UCSD-AML1 (cell line): ENCODE results near the gene FBXL17.

Experiments used
- DNase-seq: peaks from one replicate; lab custom pipeline; 2025; ENCODE audit not compliant: unreplicated experiment; lab: John Stamatoyannopoulos, UW

Gene FBXL17

DNA sequence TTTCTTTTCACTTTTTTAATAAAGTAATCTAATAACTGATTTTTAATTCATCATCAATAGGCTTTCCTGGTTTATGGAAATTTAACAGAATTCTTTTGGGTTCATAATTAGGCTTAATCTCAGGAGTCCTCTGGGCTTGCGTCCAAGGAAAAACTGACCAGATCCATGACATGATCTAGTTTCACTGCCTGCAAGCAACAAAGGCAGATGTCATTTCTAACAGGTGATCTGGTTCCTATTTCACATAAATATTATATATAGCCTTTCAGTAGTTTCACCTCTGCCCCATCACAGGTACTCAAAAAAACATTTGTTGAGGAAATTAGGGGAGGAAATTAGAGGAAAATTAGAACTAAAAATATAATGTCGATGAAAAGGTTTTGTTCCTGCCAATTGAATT, 126.4 kb downstream of the FBXL17 start:
- DNase-seq = no peak

DNA sequence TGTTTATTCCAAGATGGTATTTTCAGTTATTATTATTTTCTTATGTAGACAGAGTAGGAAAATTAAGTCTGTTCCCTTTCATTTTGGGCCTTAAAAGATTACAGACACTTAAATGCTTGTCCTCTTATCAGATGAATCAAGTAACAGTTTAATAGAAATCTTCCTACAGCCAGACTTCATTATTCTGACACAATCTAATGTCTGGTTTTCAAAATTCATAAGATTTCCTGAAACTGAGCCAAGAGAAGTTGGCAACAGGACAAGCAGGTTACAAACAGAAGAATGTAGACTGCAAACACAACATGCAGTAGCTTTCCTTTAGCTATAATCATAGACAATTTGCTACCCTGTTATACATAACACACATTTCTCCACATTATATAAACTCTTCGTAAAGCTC, 130.5 kb downstream of the FBXL17 start:
- no peak for DNase-seq

GRCh38 chr5:108249785-108250426, 132.0 kb downstream of the FBXL17 start:
- no peak for DNase-seq

DNA sequence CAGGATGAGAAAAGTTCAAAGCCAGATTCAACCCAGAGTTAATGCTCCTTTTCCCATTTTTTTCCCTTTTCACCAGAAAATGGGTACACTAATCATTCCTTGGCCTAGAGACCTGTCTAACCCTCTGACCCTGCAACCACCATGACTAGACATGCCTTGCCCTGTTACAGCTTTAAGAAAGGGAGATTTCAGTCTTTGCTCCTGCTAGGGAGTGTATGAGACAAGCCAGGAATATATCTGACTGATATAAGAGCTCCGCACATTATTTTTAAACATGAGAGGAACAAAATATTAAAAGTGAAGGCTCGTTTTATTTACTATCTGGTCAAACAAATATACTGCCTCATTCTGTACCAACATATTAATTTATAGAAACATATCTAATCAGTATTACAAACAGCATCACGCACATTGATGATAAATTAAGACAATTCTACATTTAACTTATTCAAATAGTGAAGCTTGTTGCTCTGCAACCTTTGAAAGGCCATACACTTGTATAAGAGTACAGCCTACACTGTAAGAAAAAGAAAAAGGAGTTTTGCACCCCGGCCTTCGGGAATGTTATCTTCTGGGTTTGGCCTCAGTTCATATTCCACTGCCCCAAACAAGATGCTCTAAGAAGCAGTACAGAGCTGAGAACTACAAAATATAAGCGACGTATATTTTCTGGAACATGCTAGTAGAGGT, 132.7 kb downstream of the FBXL17 start:
- DNase-seq = no peak

DNA sequence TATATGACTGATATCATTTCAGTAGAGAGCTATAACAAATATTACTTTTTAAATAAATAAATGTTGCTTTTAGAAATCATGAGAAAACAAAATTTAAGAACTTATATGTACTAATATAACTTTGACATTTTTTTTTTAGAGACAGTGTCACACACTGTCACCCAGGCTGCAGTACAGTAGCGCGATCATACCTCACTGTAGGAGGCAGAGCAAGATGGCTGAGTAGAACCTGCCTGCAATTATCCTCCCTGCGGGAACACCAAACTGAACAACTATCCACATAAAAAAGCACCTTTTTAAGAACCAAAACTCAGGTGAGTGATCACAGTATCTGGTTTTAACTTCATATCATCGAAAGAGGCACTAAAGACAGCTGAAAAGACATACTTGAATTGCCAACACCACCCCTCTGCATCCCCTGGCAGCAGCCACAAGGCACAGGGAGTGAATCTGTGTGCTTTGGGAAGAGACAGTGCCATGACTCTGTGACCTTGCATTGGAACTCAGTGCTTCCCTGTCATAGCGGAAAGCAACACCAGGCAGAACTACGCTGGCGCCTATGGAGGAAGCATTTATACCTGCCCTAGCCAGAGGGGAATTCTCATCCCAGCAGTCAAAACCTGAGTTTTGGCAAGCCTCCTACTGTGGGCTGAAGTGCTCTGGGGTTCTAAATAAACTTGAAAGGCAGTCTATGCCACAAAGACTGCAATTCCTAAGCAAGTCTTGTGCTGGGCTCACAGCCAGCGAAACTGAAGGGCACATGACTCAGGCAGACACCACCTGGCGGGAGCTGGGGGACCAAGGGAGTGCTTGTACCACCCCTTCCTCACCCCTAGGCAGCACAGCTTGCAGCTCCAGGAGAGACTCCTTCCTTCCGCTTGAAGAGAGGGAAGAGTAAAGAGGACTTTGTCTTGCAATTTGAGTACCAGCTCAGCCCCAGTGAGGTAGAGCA, 142.7 kb downstream of the FBXL17 start:
- no peak for DNase-seq

GRCh38 chr5:108238461-108238860, 143.4 kb downstream of the FBXL17 start:
- DNase-seq = no peak

GRCh38 chr5:108233617-108234155, 148.2 kb downstream of the FBXL17 start:
- no peak for DNase-seq

GRCh38 chr5:108232805-108233204, 149.1 kb downstream of the FBXL17 start:
- no peak for DNase-seq

GRCh38 chr5:108222011-108222410, 159.9 kb downstream of the FBXL17 start:
- no peak for DNase-seq

- DNase-seq = no peak
Observed at GRCh38 chr5:108220834-108221233, 161.1 kb downstream of the FBXL17 start.

GRCh38 chr5:108216890-108217289, 165.0 kb downstream of the FBXL17 start:
- no peak for DNase-seq

DNA sequence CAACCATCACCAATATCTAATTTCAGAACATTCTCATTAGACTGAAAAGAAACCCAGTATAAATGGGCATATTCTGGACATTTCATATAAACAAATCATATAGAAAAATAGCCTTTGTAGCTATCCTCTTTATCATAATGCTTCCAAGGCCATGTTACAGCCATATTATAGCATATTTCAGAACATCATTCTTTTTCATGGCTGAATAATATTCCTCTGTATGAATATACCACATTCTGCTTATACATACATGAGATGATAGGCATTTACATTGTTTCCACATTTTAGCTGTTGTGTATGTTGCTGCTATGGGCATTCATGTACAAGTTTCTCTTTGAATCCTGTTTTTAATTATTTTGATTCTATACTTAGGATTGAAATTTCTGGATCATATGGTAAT, 167.0 kb downstream of the FBXL17 start:
- no peak for DNase-seq

- DNase-seq = no peak
Observed at GRCh38 chr5:108212775-108213346, 169.0 kb downstream of the FBXL17 start.

DNA sequence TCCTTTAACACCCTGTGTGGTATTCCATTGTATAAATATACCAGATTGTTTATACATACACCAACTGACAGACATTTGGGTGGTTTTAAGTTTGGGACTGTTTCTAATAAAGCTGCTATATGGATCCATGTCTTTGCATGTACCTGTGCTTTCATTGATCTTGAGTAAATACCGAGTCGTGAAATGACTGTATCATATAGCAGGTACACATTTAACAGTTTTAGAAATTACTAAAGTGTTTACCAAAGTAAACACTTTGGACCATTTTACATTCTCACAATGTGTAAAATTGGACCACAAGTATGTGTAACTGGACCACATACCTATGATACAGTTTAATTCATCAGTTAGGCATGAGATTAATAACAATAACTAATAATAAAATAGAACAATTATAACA, 175.2 kb downstream of the FBXL17 start:
- DNase-seq = no peak

DNA sequence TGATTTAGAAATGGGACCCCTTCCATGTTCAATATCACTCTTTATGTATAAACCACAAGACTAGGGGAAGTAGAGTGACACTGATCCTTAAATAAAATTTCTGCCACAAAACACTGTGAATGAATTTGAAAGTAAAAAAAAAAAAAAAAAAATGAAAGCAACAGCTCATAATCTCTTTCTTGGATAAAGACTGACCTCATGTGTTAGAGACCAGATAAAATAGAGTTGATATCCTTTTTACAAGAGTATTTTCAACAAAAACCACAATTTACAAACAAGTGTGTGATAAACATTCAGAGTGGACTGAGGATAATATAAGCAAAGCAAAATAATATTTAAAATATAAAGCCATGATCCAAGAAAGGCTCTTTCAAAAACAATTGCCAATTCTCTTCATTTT, 180.2 kb downstream of the FBXL17 start:
- no peak for DNase-seq

- DNase-seq = no peak
Observed at GRCh38 chr5:108196276-108196675, 185.6 kb downstream of the FBXL17 start.

DNA sequence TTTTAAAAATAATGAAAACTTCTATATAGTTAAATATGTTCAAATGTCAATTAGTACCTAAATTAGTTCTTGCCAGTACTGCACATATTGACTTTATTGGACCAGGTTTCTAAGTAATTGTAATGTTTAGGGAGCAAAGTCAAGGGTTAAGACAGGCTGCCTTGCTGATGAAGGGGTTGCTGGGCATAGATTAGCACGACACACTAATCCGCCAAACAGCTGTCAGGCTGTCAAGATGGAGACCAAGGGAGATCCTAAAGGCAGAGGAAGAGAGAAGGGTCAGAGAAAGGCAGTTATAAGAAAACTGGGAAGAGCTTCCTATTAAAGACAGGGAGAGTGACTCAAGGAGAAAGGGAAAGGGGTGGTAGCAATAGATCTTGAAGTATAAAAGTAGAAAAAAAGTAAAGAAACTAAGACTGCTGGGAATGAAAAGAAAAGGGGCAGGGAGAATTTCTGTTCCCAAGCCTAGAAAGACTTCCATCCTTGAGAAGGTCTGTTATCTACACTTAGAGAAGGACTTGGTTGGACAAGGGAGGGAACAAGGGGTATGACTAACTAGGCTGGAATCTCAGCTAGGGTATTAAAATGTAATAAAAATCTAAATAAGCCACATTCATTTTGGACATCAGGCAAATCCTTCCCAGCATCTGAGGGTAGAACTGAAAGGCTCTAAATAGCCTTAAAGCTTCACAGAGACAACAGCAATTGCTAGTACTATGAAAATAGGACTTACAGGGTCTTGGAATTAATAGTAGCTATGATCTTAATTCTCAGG, 188.7 kb downstream of the FBXL17 start:
- no peak for DNase-seq

DNA sequence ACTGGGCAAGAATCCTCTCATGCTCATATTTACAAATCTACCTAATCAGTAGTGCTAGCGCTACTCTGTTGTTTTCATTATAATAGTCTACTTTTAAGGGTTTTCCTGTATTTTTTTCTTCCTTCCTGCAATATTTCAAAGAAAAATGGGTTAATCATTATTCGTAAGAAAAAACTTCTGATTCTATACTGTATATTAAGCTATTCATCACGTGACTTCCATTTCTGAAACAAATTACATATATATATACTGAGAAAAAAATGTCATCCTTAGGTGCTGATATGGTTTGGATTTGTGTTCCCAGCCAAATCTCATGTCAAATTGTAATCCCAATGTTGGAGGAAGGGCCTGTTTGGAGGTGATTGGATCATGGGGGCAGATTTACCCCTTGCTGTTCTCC, 197.0 kb downstream of the FBXL17 start:
- no peak for DNase-seq

GRCh38 chr5:108181975-108182374, 199.9 kb downstream of the FBXL17 start:
- DNase-seq = no peak

- DNase-seq = no peak
Observed at GRCh38 chr5:108174286-108174685, 207.6 kb downstream of the FBXL17 start.
